GM12878 (cell line): ENCODE data around the gene ADPGK. TPM values are rescaled to one million over a fixed set of nuclear protein-coding genes. Genes with fewer than 3 reads are reported as not detected.
A peak's percentile ranks its signal among the peaks of the same experiment; 100 is the strongest.

Experiments used
- ATAC-seq: fragments of 200-7000 bp; cut with Tn5 transposase; 3 replicates; pipeline ENCODE4 v1.9.1; 2020; ENCODE audit warnings: mild to moderate bottlenecking, moderate library complexity
- BruUV-seq: library from RNA; stranded (reverse); fragments of 400-500 nt; replicated peaks from 2 replicates; lab custom pipeline; 2021; lab: Mats Ljungman, UMichigan
- CTCF ChIA-PET: fragments of 300-600 bp; sonication (Branson Sonifier 250); formaldehyde crosslinking; extraction: SDS; loops from one replicate; lab custom pipeline; 2021; ENCODE audit warnings: inconsistent platforms; lab: Yijun Ruan, JAX
- POLR2A ChIA-PET: fragments of 350-600 bp; formaldehyde crosslinking; extraction: SDS; loops from one replicate; lab custom pipeline; 2021; ENCODE audit warnings: inconsistent platforms; lab: Charles Lee
- RAD21 ChIA-PET: fragments of 300-600 bp; sonication (Branson Sonifier 250); formaldehyde crosslinking; loops from one replicate; lab custom pipeline; 2023; ENCODE audit warnings: antibody characterized with exemption; ENCODE audit not compliant: unreplicated experiment; lab: Charles Lee
- SMC1A ChIA-PET: fragments of 300-600 bp; sonication (Branson Sonifier 250); formaldehyde crosslinking; loops from one replicate; lab custom pipeline; 2023; ENCODE audit not compliant: unreplicated experiment, uncharacterized antibody; lab: Charles Lee
- DNase-seq: peaks from one replicate; pipeline ENCODE4 v3.0.0-alpha.2; 2011; ENCODE audit warnings: low read depth, low spot score
- FAIRE-seq: peaks from 3 replicates; lab custom pipeline; 2011; peaks lifted over from hg19 to GRCh38; lab: Jason Lieb, UNC
- H2AFZ ChIP-seq: 2 replicates; pipeline ENCODE4 v1.6.0; 2011; ENCODE audit warnings: low read depth, low read length, control low read depth; ENCODE audit not compliant: control insufficient read depth
- H3K27ac ChIP-seq: 2 replicates; pipeline ENCODE4 v1.5.1; 2011; ENCODE audit warnings: control low read depth; ENCODE audit not compliant: control insufficient read depth, insufficient read depth
- H3K27me3 ChIP-seq, 2 experiments: replicated peaks in 1 of 2; 2 replicates each; pipeline versions ENCODE4 v1.6.0 to v1.6.1; 2011; ENCODE audit warnings: low read length in 1 of 2; ENCODE audit not compliant: control insufficient read depth in 2 of 2, insufficient read depth in 2 of 2
- H3K36me3 ChIP-seq, 2 experiments: 2 replicates each; pipeline ENCODE4 v1.5.1; 2011; ENCODE audit warnings: low read length in 1 of 2; ENCODE audit not compliant: control insufficient read depth in 2 of 2, insufficient read depth in 2 of 2
- H3K4me1 ChIP-seq: 2 replicates; pipeline ENCODE4 v1.6.1; 2011; ENCODE audit warnings: mild to moderate bottlenecking, low read length, moderate library complexity, mixed read lengths; ENCODE audit not compliant: control insufficient read depth, insufficient read depth
- H3K4me2 ChIP-seq: 2 replicates; pipeline ENCODE4 v1.6.0; 2011; ENCODE audit warnings: control low read depth; ENCODE audit not compliant: control insufficient read depth, insufficient read depth
- H3K4me3 ChIP-seq: fragments of 200-600 bp; sonication (generic); 2 replicates; pipeline ENCODE4 v1.5.1; 2016
- H3K79me2 ChIP-seq: 2 replicates; pipeline ENCODE4 v1.6.0; 2011; ENCODE audit warnings: low read length; ENCODE audit not compliant: control insufficient read depth, insufficient read depth
- H3K9ac ChIP-seq: 2 replicates; pipeline ENCODE4 v1.8.0; 2011; ENCODE audit warnings: low read length, control low read depth, mixed read lengths; ENCODE audit not compliant: control insufficient read depth, insufficient read depth
- H3K9me3 ChIP-seq: replicated peaks from 3 replicates; pipeline ENCODE4 v1.5.1; 2011; ENCODE audit warnings: mild to moderate bottlenecking, low read length; ENCODE audit not compliant: control insufficient read depth, insufficient read depth
- H4K20me1 ChIP-seq: 2 replicates; pipeline ENCODE4 v1.6.0; 2011; ENCODE audit not compliant: control insufficient read depth, insufficient read depth
- FOS ChIP-seq: IDR thresholded peaks from 3 replicates; pipeline ENCODE4 v1.6.1; 2011; ENCODE audit warnings: borderline replicate concordance; ENCODE audit not compliant: insufficient read length; ENCODE audit errors: extremely low read depth
- FOXK2 ChIP-seq: fragments of 450-650 bp; IDR thresholded peaks from 2 replicates; pipeline ENCODE4 v1.6.1; 2017; ENCODE audit warnings: mild to moderate bottlenecking, moderate library complexity
- GATAD2B ChIP-seq: fragments of 450-650 bp; conservative IDR thresholded peaks from 2 replicates; pipeline ENCODE4 v1.6.1; 2017; ENCODE audit warnings: low read depth, mild to moderate bottlenecking, moderate library complexity
- HDAC6 ChIP-seq: fragments of 200-600 bp; sonication (generic); IDR thresholded peaks from one replicate; pipeline ENCODE4 v1.8.0; 2017; ENCODE audit warnings: antibody characterized with exemption; ENCODE audit not compliant: unreplicated experiment
- IKZF2 ChIP-seq, 2 experiments: fragments of 450-650 bp; IDR thresholded peaks; 2 replicates each; pipeline ENCODE4 v1.6.1; 2017; ENCODE audit warnings: mild to moderate bottlenecking in 2 of 2, moderate library complexity in 2 of 2
- IRF4 ChIP-seq: IDR thresholded peaks from 2 replicates; pipeline ENCODE4 v1.6.1; 2011; ENCODE audit warnings: low read depth, low read length
- JUNB ChIP-seq: IDR thresholded peaks from 2 replicates; pipeline ENCODE4 v1.6.1; 2016; ENCODE audit warnings: antibody characterized with exemption, mild to moderate bottlenecking
- KAT2A ChIP-seq: conservative IDR thresholded peaks from 2 replicates; pipeline ENCODE4 v1.6.1; 2011; ENCODE audit warnings: low read depth, low read length; ENCODE audit not compliant: control insufficient read depth
- LARP7 ChIP-seq: fragments of 450-650 bp; IDR thresholded peaks from 2 replicates; pipeline ENCODE4 v1.6.1; 2017; ENCODE audit warnings: mild to moderate bottlenecking
- NBN ChIP-seq: fragments of 450-650 bp; IDR thresholded peaks from 2 replicates; pipeline ENCODE4 v1.6.1; 2016
- RB1 ChIP-seq: fragments of 450-650 bp; formaldehyde crosslinking; IDR thresholded peaks from 2 replicates; pipeline ENCODE4 v1.6.1; 2017; ENCODE audit warnings: mild to moderate bottlenecking, borderline replicate concordance
- SREBF1 ChIP-seq: IDR thresholded peaks from 2 replicates; pipeline ENCODE4 v1.6.1; 2012; ENCODE audit warnings: mild to moderate bottlenecking, low read length
- ZNF207 ChIP-seq: fragments of 450-650 bp; IDR thresholded peaks from 2 replicates; pipeline ENCODE4 v1.6.1; 2014; ENCODE audit warnings: antibody characterized with exemption, mild to moderate bottlenecking, borderline replicate concordance
- WGBS: methylation state at CpG from one replicate; pipeline ENCODE4 v1.1.6; 2016; ENCODE audit warnings: low lambda C conversion rate; ENCODE audit not compliant: insufficient replicate concordance, insufficient coverage; ENCODE audit errors: missing lambda C conversion rate; 5-methylcytosine and 5-hydroxymethylcytosine counted together
- in situ Hi-C: fragments of 300-500 bp; cut with MboI; formaldehyde crosslinking; loops from 9 replicates; pipeline ENCODE4 v1.14.3; 2018; ENCODE audit warnings: mixed read lengths
- intact Hi-C: fragments of 100-400 bp; cut with micrococcal nuclease; formaldehyde crosslinking; loops from one replicate; pipeline ENCODE4 v1.14.2; 2022; ENCODE audit not compliant: unreplicated experiment
- polyA plus RNA-seq, 11 experiments: library from polyadenylated mRNA; depleted of rRNA in 4 of 11; unstranded in 6 of 11; stranded (reverse) in 5 of 11; fragments of >200 nt; fragmentation: Nextera tagmentation in 4 of 11; fragmentation: Illumina TruSeq in 1 of 11; extraction: Ambion mirVana in 4 of 11; extraction: Trizol in 1 of 11; gene quantifications; 1 replicate in 1 of 11; 2 replicates in 10 of 11; pipeline versions ENCODE4 v1.2.1 to v1.2.3, GENCODE V29; 2011 to 2016; ENCODE audit warnings: inconsistent platforms in 2 of 11, missing spikeins in 2 of 11, low read depth in 1 of 11
- total RNA-seq, 4 experiments: library from RNA; depleted of rRNA in 3 of 4; stranded (reverse); fragments of >200 nt in 3 of 4; fragmentation: Illumina TruSeq in 1 of 4; extraction: Trizol in 1 of 4; gene quantifications; 2 replicates each; pipeline versions ENCODE4 v1.2.1 to v1.2.3, GENCODE V29; 2013 to 2021
- TF ChIP-seq, protein P1 (sequence below): fragments of 450-650 bp; IDR thresholded peaks from 2 replicates; pipeline ENCODE4 v1.6.1; 2017; ENCODE audit warnings: mild to moderate bottlenecking, moderate library complexity
- TF ChIP-seq, protein P2 (sequence below): fragments of 450-650 bp; IDR thresholded peaks from 2 replicates; pipeline ENCODE4 v1.6.1; 2016; ENCODE audit warnings: mild to moderate bottlenecking, moderate library complexity, borderline replicate concordance
- TF ChIP-seq, protein P3 (sequence below): IDR thresholded peaks from 2 replicates; pipeline ENCODE4 v1.6.1; 2012; ENCODE audit warnings: low read depth, low read length, improper control_type of control experiment

ADPGK gene
- total and polyA plus RNA-seq, 10 of the 15 experiments (the other 5 are each of a cell fraction or from before 2014, with no cell fraction given): 13.8 to 146 (median 56.7) TPM

DNA sequence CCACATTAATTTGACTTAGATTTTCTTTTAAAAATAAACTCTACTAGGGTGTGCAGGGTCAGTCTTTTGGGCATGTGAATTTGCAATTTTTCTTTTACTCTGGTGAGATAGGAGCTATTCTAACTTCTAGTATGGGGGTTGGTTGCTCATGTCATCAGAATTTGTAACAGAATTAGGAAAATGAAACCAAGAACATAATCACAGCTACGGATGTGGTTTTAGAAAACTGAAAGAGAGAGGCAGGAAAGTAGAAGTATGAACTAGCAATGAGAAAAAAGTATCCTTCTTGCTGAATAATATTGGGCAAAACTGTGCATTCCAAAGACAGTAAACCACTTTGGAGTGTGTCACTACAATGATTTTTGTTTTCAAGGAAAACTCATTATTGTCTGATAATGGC lies 43.3 kb downstream of the ADPGK start:
- peaks cover 5 to 22% of the 10 kb centered on the region in 2 experiments; a peak in 3 of 4 replicates for H3K36me3 ChIP-seq
- peak overlapping the region; percentile 70 for H3K4me2 ChIP-seq
- DNase-seq (peak; percentile 50), FAIRE-seq (peak; percentile 97), ATAC-seq (peak; percentile 95)
- no peaks in the 10 kb centered on the region for H4K20me1 ChIP-seq
- POLR2A ChIA-PET: interaction anchor here (0.6 to 1.4 kb wide), 4 partner anchors 38 to 375 kb away, joined by 3 to 7 read pairs (median 6); no protein-coding TSS in a partner anchor
- WGBS: 0% methylated on average over 1 of the region's 1 CpG
- peaks cover 19% of the 10 kb centered on the region for H3K4me1 ChIP-seq
- H3K27me3 ChIP-seq: no peaks in the 10 kb centered on the region
- peak overlapping the region; percentile 77 for H3K27ac ChIP-seq
- CTCF ChIA-PET: interaction anchor here (1.0 to 3.0 kb wide), 5 partner anchors 9 to 525 kb away, joined by 3 to 20 read pairs (median 4); no protein-coding TSS in a partner anchor
- no peak overlapping the region for H3K9ac ChIP-seq
- intact Hi-C loops: loop anchor here (5.0 kb wide), 1 partner anchor 42 kb away; the partner anchor contains the start of gene ADPGK
- SMC1A ChIA-PET: interaction anchor here (0.9 to 3.4 kb wide), 6 partner anchors 10 to 42 kb away, joined by 3 to 15 read pairs (median 6); no protein-coding TSS in a partner anchor
- in situ Hi-C loops: no loop called here
- no peaks in the 10 kb centered on the region; the same call in 2 of the 3 replicates for H3K9me3 ChIP-seq
- H3K4me3 ChIP-seq: peak overlapping the region; percentile 22; the same call in 1 of the 2 replicates
- H3K79me2 ChIP-seq: no peaks in the 10 kb centered on the region
- RAD21 ChIA-PET: interaction anchor here (1.1 to 1.6 kb wide), 5 partner anchors 11 to 45 kb away, joined by 3 to 12 read pairs (median 4); partner anchors contain the start of gene ADPGK
- H2AFZ ChIP-seq: 0 out of 2 replicates have a peak overlapping the region, but pooled peaks have one; percentile 10
- no TSS peak for BruUV-seq
- no peak for TF ChIP-seq GATAD2B
- peak; percentile 28; the same call in 1 of the 2 replicates for TF ChIP-seq JUNB
- TF ChIP-seq, protein P1, sequence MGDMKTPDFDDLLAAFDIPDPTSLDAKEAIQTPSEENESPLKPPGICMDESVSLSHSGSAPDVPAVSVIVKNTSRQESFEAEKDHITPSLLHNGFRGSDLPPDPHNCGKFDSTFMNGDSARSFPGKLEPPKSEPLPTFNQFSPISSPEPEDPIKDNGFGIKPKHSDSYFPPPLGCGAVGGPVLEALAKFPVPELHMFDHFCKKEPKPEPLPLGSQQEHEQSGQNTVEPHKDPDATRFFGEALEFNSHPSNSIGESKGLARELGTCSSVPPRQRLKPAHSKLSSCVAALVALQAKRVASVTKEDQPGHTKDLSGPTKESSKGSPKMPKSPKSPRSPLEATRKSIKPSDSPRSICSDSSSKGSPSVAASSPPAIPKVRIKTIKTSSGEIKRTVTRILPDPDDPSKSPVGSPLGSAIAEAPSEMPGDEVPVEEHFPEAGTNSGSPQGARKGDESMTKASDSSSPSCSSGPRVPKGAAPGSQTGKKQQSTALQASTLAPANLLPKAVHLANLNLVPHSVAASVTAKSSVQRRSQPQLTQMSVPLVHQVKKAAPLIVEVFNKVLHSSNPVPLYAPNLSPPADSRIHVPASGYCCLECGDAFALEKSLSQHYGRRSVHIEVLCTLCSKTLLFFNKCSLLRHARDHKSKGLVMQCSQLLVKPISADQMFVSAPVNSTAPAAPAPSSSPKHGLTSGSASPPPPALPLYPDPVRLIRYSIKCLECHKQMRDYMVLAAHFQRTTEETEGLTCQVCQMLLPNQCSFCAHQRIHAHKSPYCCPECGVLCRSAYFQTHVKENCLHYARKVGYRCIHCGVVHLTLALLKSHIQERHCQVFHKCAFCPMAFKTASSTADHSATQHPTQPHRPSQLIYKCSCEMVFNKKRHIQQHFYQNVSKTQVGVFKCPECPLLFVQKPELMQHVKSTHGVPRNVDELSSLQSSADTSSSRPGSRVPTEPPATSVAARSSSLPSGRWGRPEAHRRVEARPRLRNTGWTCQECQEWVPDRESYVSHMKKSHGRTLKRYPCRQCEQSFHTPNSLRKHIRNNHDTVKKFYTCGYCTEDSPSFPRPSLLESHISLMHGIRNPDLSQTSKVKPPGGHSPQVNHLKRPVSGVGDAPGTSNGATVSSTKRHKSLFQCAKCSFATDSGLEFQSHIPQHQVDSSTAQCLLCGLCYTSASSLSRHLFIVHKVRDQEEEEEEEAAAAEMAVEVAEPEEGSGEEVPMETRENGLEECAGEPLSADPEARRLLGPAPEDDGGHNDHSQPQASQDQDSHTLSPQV: no peak
- peak; percentile 45 to 55; a peak in 3 of 4 replicates for TF ChIP-seq IKZF2 (IDR thresholded peaks at IDR 0.05)
- no peak for TF ChIP-seq HDAC6
- no peak for TF ChIP-seq LARP7
- no peak for TF ChIP-seq SREBF1
- TF ChIP-seq NBN: peak; percentile 16; the same call in 1 of the 2 replicates
- TF ChIP-seq, protein P2, sequence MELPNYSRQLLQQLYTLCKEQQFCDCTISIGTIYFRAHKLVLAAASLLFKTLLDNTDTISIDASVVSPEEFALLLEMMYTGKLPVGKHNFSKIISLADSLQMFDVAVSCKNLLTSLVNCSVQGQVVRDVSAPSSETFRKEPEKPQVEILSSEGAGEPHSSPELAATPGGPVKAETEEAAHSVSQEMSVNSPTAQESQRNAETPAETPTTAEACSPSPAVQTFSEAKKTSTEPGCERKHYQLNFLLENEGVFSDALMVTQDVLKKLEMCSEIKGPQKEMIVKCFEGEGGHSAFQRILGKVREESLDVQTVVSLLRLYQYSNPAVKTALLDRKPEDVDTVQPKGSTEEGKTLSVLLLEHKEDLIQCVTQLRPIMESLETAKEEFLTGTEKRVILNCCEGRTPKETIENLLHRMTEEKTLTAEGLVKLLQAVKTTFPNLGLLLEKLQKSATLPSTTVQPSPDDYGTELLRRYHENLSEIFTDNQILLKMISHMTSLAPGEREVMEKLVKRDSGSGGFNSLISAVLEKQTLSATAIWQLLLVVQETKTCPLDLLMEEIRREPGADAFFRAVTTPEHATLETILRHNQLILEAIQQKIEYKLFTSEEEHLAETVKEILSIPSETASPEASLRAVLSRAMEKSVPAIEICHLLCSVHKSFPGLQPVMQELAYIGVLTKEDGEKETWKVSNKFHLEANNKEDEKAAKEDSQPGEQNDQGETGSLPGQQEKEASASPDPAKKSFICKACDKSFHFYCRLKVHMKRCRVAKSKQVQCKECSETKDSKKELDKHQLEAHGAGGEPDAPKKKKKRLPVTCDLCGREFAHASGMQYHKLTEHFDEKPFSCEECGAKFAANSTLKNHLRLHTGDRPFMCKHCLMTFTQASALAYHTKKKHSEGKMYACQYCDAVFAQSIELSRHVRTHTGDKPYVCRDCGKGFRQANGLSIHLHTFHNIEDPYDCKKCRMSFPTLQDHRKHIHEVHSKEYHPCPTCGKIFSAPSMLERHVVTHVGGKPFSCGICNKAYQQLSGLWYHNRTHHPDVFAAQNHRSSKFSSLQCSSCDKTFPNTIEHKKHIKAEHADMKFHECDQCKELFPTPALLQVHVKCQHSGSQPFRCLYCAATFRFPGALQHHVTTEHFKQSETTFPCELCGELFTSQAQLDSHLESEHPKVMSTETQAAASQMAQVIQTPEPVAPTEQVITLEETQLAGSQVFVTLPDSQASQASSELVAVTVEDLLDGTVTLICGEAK: no peak
- TF ChIP-seq RB1: no peak
- no peak for TF ChIP-seq FOXK2
- no peak for TF ChIP-seq IRF4
- no peak for TF ChIP-seq FOS
- TF ChIP-seq, protein P3, sequence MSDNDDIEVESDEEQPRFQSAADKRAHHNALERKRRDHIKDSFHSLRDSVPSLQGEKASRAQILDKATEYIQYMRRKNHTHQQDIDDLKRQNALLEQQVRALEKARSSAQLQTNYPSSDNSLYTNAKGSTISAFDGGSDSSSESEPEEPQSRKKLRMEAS: no peak
- TF ChIP-seq ZNF207: no peak
- TF ChIP-seq KAT2A: no peak
